ENCODE results near the gene ASMTL. TPM values are rescaled to one million over a fixed set of nuclear protein-coding genes. Genes with fewer than 3 reads are reported as not detected.

The ASMTL gene
- total RNA-seq, 1 donor from 2014 or later, result 45.5 TPM

- peaks cover 14% of the 10 kb centered on the region for H3K27me3 Mint-ChIP-seq (ENCODE audit: unreplicated experiment)
- H3K9me3 Mint-ChIP-seq (ENCODE audit: unreplicated experiment), result peaks cover 4% of the 10 kb centered on the region
- H3K36me3 Mint-ChIP-seq (ENCODE audit: unreplicated experiment), result no peaks in the 10 kb centered on the region
- no peak overlapping the region for H3K4me3 Mint-ChIP-seq (ENCODE audit: unreplicated experiment)
- no peak for DNase-seq
- H3K4me1 Mint-ChIP-seq (ENCODE audit: low read depth, unreplicated experiment), result no peaks in the 10 kb centered on the region
- no peak overlapping the region for H3K27ac Mint-ChIP-seq (ENCODE audit: unreplicated experiment)
- TF ChIP-seq CTCF (IDR thresholded peaks at IDR 0.05; ENCODE audit: partially characterized antibody, unreplicated experiment), result no peak
Measured at GRCh38 chrX:1466232-1466661, 13.5 kb upstream of the ASMTL start.

- no peak overlapping the region for H3K27ac Mint-ChIP-seq (ENCODE audit: unreplicated experiment)
- H3K4me3 Mint-ChIP-seq (ENCODE audit: unreplicated experiment), result peak overlapping the region; percentile 15
- peaks cover 14% of the 10 kb centered on the region for H3K27me3 Mint-ChIP-seq (ENCODE audit: unreplicated experiment)
- TF ChIP-seq CTCF (IDR thresholded peaks at IDR 0.05; ENCODE audit: partially characterized antibody, unreplicated experiment), result no peak
- H3K36me3 Mint-ChIP-seq (ENCODE audit: unreplicated experiment), result no peaks in the 10 kb centered on the region
- H3K9me3 Mint-ChIP-seq (ENCODE audit: unreplicated experiment), result peaks cover 4% of the 10 kb centered on the region
- DNase-seq, result no peak
- H3K4me1 Mint-ChIP-seq (ENCODE audit: low read depth, unreplicated experiment), result no peaks in the 10 kb centered on the region
Measured at GRCh38 chrX:1465286-1466231, 12.8 kb upstream of the ASMTL start.

GRCh38 chrX:1464971-1465285, 12.2 kb upstream of the ASMTL start:
- no peak overlapping the region for H3K4me3 Mint-ChIP-seq (ENCODE audit: unreplicated experiment)
- no peaks in the 10 kb centered on the region for H3K4me1 Mint-ChIP-seq (ENCODE audit: low read depth, unreplicated experiment)
- peaks cover 14% of the 10 kb centered on the region for H3K27me3 Mint-ChIP-seq (ENCODE audit: unreplicated experiment)
- H3K27ac Mint-ChIP-seq (ENCODE audit: unreplicated experiment), result no peak overlapping the region
- DNase-seq, result no peak
- TF ChIP-seq CTCF (IDR thresholded peaks at IDR 0.05; ENCODE audit: partially characterized antibody, unreplicated experiment), result no peak
- peaks cover 4% of the 10 kb centered on the region for H3K9me3 Mint-ChIP-seq (ENCODE audit: unreplicated experiment)
- no peaks in the 10 kb centered on the region for H3K36me3 Mint-ChIP-seq (ENCODE audit: unreplicated experiment)

- Mint-ChIP-seq H3K4me1 (ENCODE audit: low read depth, unreplicated experiment) (no peaks in the 10 kb centered on the region), H3K27ac (ENCODE audit: unreplicated experiment) (no peak overlapping the region), H3K4me3 (ENCODE audit: unreplicated experiment) (no peak overlapping the region), H3K27me3 (ENCODE audit: unreplicated experiment) (peaks cover 14% of the 10 kb centered on the region), H3K36me3 (ENCODE audit: unreplicated experiment) (no peaks in the 10 kb centered on the region), H3K9me3 (ENCODE audit: unreplicated experiment) (peaks cover 4% of the 10 kb centered on the region)
- no peak for TF ChIP-seq CTCF (IDR thresholded peaks at IDR 0.05; ENCODE audit: partially characterized antibody, unreplicated experiment)
- no peak for DNase-seq
Measured at GRCh38 chrX:1464041-1464970, 11.6 kb upstream of the ASMTL start.
